ENCODE data around the gene A2M.

- TF ChIP-seq POLR2A (IDR thresholded peaks at IDR 0.05; ENCODE audit: low read depth, low read length) (no peak), CTCF (conservative IDR thresholded peaks at IDR 0.05; ENCODE audit: low read depth, low read length) (no peak), MAZ (IDR thresholded peaks at IDR 0.05; ENCODE audit: borderline replicate concordance, low read depth, low read length) (no peak), RFX5 (IDR thresholded peaks at IDR 0.05; ENCODE audit: low read depth, low read length) (no peak), CHD1 (IDR thresholded peaks at IDR 0.05; ENCODE audit: low read depth, low read length) (no peak), RCOR1 (IDR thresholded peaks at IDR 0.05; ENCODE audit: insufficient replicate concordance, low read length) (no peak), CEBPB (IDR thresholded peaks at IDR 0.05; ENCODE audit: low read depth, low read length) (no peak), BHLHE40 (IDR thresholded peaks at IDR 0.05; ENCODE audit: low read depth, low read length) (no peak), RAD21 (IDR thresholded peaks at IDR 0.05; ENCODE audit: low read length) (no peak), MAFK (IDR thresholded peaks at IDR 0.05; ENCODE audit: low read depth, low read length) (no peak), SMC3 (IDR thresholded peaks at IDR 0.05; ENCODE audit: low read depth, low read length) (no peak)
Measured at GRCh38 chr12:9027161-9028059, 88.3 kb downstream of the A2M start.
